ENCODE results near the gene DAPK2. TPM values are rescaled to one million over a fixed set of nuclear protein-coding genes. Genes with fewer than 3 reads are reported as not detected.

The DAPK2 gene
- total RNA-seq, 2 donors from 2014 or later = 13.8 to 40.4 TPM

GRCh38 chr15:64004587-64004986, 41.7 kb downstream of the DAPK2 start:
- Histone ChIP-seq H3K36me3 (no peaks in the 10 kb centered on the region), H3K27ac (no peak overlapping the region), H3K4me3 (no peak overlapping the region), H3K9me3 (no peaks in the 10 kb centered on the region), H3K27me3 (replicated peaks; ENCODE audit: insufficient read depth) (no peaks in the 10 kb centered on the region), H3K4me1 (replicated peaks) (no peaks in the 10 kb centered on the region)
- no peak for DNase-seq (ENCODE audit: low spot score)
- 66% methylated on average over 5 of the region's 5 CpGs for WGBS
- intact Hi-C loops (cut with DNase I) = no loop called here
- TF ChIP-seq POLR2A (IDR thresholded peaks at IDR 0.05) = no peak
- TF ChIP-seq POLR2AphosphoS5 (IDR thresholded peaks at IDR 0.05) = no peak
- no peak for TF ChIP-seq CTCF (IDR thresholded peaks at IDR 0.05)

- Histone ChIP-seq H3K9me3 (no peaks in the 10 kb centered on the region), H3K27me3 (replicated peaks; ENCODE audit: insufficient read depth) (no peaks in the 10 kb centered on the region), H3K4me3 (no peak overlapping the region), H3K4me1 (replicated peaks) (no peaks in the 10 kb centered on the region), H3K36me3 (no peaks in the 10 kb centered on the region), H3K27ac (no peak overlapping the region)
- intact Hi-C loops (cut with DNase I) = no loop called here
- TF ChIP-seq CTCF (IDR thresholded peaks at IDR 0.05) = no peak
- TF ChIP-seq POLR2A (IDR thresholded peaks at IDR 0.05) = no peak
- no peak for TF ChIP-seq POLR2AphosphoS5 (IDR thresholded peaks at IDR 0.05)
- DNase-seq (ENCODE audit: low spot score) = no peak
- WGBS = 86% methylated on average over 2 of the region's 2 CpGs
These were observed 42.2 kb downstream of the DAPK2 start for GRCh38 chr15:64004056-64004455.

GRCh38 chr15:64003182-64003581, 43.1 kb downstream of the DAPK2 start:
- Histone ChIP-seq H3K9me3 (no peaks in the 10 kb centered on the region), H3K27ac (no peak overlapping the region), H3K36me3 (no peaks in the 10 kb centered on the region), H3K4me3 (no peak overlapping the region), H3K4me1 (replicated peaks) (no peaks in the 10 kb centered on the region), H3K27me3 (replicated peaks; ENCODE audit: insufficient read depth) (no peaks in the 10 kb centered on the region)
- intact Hi-C loops (cut with DNase I) = no loop called here
- DNase-seq (ENCODE audit: low spot score) = no peak
- WGBS = 88% methylated on average over 4 of the region's 4 CpGs
- TF ChIP-seq POLR2A (IDR thresholded peaks at IDR 0.05) (no peak), POLR2AphosphoS5 (IDR thresholded peaks at IDR 0.05) (no peak), CTCF (IDR thresholded peaks at IDR 0.05) (no peak)

- intact Hi-C loops (cut with DNase I) = no loop called here
- H3K4me3 ChIP-seq = no peak overlapping the region
- H3K9me3 ChIP-seq = no peaks in the 10 kb centered on the region
- 88% methylated on average over 5 of the region's 5 CpGs for WGBS
- H3K27ac ChIP-seq = no peak overlapping the region
- DNase-seq (ENCODE audit: low spot score) = no peak
- H3K36me3 ChIP-seq = no peaks in the 10 kb centered on the region
- no peak for TF ChIP-seq CTCF (IDR thresholded peaks at IDR 0.05)
- no peak for TF ChIP-seq POLR2A (IDR thresholded peaks at IDR 0.05)
- TF ChIP-seq POLR2AphosphoS5 (IDR thresholded peaks at IDR 0.05) = no peak
- H3K27me3 ChIP-seq (replicated peaks; ENCODE audit: insufficient read depth) = no peaks in the 10 kb centered on the region
- H3K4me1 ChIP-seq (replicated peaks) = no peaks in the 10 kb centered on the region
These were observed 45.1 kb downstream of the DAPK2 start for GRCh38 chr15:64001148-64001547.

- Histone ChIP-seq H3K36me3 (no peaks in the 10 kb centered on the region), H3K27me3 (replicated peaks; ENCODE audit: insufficient read depth) (no peaks in the 10 kb centered on the region), H3K9me3 (no peaks in the 10 kb centered on the region), H3K27ac (no peak overlapping the region), H3K4me1 (replicated peaks) (no peaks in the 10 kb centered on the region), H3K4me3 (no peak overlapping the region)
- WGBS = 94% methylated on average over 4 of the region's 4 CpGs
- intact Hi-C loops (cut with DNase I) = no loop called here
- TF ChIP-seq POLR2AphosphoS5 (IDR thresholded peaks at IDR 0.05) = no peak
- TF ChIP-seq POLR2A (IDR thresholded peaks at IDR 0.05) = no peak
- no peak for TF ChIP-seq CTCF (IDR thresholded peaks at IDR 0.05)
- DNase-seq (ENCODE audit: low spot score) = no peak
These were observed 45.9 kb downstream of the DAPK2 start for GRCh38 chr15:64000183-64000951.
